ENCODE measurements around the gene PLEKHJ1.
"Not testable (repeated sequence)": the region's sequence is repeated elsewhere in the genome, so short reads cannot be mapped to it uniquely, and the experiment has no call there.

PLEKHJ1 gene

DNA sequence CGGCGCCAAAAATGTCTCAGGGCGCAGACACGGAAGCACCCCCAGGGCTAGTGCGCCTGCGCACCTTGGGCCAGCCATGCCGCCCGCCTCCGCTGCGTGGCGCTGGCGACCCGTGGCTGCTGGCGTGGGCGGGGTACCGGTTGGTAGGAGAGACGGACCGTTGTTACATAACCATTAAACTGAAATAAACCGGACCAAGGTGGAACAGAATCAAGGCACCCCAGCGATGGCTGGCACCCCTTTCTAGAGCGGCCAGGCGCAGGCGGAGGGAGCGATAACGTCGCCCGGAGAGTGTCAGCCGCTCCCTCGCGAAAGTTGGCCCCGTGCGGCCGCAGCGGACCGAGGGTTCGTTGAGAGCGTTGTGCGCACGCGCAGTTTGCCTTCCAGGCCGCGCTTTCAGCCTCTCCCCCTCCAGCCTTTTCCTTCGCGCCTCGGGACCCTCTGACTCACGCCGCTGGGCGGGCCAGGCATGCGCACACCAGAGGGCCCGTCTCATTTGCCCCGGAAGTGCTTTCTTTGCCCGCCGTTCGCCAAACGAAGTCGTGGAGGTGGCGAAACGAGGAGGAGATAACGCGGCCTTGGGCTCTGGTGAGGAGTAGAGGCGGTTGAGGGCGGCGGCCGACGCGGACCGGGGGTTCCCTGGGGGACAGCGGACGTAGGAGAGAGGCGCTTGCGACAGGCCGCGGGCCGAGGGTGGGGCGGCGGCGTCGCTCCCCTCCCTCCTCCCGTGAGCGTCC lies at the start of gene PLEKHJ1, which contains the start of gene SF3A2:
PLEKHJ1 (minus strand) TSS at position 16 of the 737 bp plus-strand sequence. CDS start 81 bp downstream, outside the sequence.
SF3A2 (plus strand) TSS at position 511 of the 737 bp plus-strand sequence. CDS start 6,595 bp downstream, outside the sequence.
- DNase-seq, result peak; percentile 99

DNA sequence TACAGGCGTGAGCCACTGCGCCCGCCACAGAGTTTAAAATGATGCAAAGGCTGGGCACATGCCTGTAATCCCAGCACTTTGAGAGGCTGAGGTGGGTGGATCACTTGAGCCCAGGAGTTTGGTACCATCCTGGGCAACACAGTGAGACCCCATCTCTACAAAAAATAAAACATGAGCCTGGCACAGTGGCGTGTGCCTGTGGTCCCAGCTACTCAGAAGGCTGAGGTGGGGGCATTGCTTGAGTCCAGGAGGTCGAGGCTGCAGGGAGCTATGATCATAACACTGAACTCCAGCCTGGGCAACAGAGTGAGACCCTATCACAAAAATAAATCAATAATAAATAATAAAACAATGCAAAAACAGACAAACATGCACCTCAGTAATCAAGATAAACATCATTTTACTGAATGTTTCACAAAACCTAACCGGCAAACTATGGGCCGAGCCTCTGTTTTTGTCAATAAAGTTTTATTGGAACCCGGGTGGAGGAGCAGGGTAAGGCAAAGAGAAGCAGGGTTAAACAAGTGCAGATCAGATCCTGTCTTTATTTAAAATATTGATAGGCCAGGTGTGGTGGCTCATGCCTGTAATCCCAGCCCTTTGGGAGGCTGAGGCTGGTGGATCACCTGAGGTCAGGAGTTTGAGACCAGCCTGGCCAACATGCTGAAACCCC lies 47.8 kb upstream of the PLEKHJ1 start:
- no peak for DNase-seq

GRCh38 chr19:2282862-2283237 lies 46.7 kb upstream of the PLEKHJ1 start:
- no peak for DNase-seq

DNA sequence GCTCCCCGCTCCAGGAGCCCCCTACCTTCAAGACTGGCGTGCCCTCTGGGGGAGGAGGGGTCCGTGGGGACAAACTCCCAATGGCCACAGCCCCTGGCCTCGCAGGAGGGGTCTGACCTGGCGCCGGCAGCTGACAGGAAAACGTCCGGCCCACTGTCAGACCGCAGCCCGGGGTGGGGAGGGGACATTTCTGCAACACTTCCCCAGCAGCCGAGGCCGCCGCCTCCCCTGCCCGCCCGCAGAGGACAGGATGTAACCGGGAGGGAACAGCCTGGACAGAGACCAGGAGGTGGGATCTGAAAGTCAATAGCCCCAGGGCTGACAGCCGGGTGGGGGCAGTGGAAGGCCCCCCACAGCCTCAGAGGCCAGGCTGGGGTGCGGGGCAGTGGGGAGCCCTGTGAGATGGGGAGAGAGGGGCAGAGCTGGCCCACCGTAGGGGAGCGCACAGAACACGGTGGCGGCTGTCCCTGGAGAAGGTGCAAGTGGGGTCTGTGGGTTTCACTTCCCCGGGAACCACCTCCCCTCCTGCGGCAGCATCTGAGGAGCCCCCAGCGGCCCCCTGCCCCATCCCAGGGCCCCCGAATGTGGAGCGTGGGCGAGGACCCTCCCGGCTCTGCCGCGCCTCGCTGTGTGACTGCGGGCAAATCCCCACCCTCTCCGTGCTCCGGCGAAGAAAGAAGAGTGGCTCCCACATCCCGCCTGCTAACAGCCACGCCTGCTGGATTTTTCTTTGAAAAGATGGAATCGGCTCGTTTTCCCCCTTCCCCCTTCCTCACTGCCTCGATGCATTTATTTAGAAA lies 46.1 kb upstream of the PLEKHJ1 start, which contains the start of gene PEAK3:
PEAK3 (minus strand) TSS at position 114 of the 800 bp plus-strand sequence. CDS start 1,244 bp downstream, outside the sequence.
- DNase-seq, result peak; percentile 83

DNA sequence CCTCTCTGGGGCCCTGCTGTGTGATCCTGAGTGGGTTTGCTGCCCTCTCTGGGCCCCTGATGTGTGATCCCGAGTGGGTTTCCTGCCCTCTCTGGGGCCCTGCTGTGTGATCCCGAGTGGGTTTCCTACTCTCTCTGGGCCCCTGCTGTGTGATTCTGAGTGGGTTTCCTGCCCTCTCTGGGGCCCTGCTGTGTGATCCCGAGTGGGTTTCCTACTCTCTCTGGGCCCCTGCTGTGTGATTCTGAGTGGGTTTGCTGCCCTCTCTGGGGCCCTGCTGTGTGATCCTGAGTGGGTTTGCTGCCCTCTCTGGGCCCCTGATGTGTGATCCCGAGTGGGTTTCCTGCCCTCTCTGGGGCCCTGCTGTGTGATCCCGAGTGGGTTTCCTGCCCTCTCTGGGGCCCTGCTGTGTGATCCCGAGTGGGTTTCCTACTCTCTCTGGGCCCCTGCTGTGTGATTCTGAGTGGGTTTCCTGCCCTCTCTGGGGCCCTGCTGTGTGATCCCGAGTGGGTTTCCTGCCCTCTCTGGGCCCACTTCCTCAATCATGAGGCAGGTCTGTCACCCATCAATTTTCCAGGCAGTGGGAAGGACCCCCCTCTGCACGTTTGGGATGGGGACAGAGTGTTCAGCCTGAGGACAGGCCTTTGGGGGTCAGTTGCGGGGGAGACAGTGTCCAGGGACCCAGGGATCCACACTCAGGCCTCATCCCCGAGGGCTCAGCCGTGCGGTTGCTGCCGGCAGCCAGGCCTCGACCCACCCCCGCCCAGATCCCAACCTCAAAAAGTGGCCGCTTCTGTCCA lies 45.3 kb upstream of the PLEKHJ1 start:
- DNase-seq, result not testable (repeated sequence)

DNA sequence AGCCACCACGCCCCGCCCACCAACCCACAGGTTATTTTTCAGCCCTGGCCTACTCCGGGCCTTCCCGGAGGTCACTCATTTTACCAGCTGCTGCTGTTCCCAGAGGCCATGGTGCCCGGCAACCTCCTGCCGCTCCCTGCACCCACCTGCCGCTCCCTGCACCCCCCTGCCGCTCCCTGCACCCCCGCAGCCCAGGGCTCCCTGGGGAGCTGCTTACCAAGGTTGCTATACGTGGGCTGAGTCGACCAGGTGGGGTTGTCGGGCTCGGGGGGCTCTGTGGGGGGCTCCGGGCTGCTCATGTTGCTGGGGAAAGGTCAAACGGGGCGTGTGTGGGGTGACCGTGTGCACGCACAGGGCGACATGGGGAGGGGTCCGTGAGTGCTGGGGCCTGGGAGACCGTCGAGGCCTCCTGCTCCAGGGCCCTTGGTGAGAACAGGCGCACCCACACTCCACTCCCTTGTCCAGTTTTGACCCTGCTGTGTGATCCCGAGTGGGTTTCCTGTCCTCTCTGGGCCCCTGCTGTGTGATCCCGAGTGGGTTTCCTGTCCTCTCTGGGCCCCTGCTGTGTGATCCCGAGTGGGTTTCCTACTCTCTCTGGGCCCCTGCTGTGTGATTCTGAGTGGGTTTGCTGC lies 44.6 kb upstream of the PLEKHJ1 start:
- no peak for DNase-seq

DNA sequence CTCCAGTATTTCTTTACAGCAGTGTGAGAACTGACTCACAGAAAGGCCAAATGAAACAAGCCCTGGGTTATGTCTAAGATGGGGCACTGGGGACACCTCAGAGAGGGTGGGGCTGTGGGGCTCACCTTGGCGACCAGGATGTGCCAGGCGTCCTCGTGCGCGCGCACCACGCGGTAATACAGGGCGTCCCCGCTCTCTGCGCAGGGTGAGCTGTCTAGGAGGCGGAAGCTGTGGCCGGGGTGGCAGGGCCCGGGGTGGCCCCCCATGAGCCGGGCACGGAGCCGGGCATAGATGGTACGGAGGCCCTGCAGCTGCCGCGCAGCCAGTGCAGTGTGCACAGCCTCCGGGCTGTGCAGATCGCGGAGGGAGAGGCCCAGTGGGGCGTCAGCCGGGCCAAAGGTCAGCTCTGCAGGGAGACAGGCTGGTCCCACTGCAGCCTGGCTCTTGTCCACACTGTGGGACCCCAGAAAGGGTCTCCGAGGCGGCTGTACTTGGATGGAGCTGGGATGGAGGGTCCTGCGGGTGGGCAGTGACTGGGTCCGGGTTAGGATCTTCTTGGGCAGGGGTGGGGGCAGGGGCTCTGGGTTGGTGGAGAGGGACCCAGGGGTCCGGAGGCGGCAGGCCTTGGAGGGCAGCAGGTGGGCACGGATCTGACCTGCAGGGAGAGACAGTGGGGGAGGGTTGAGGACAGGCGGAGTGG lies 42.5 kb upstream of the PLEKHJ1 start:
- DNase-seq, result no peak

GRCh38 chr19:2277138-2277537 lies 41.0 kb upstream of the PLEKHJ1 start:
- no peak for DNase-seq

DNA sequence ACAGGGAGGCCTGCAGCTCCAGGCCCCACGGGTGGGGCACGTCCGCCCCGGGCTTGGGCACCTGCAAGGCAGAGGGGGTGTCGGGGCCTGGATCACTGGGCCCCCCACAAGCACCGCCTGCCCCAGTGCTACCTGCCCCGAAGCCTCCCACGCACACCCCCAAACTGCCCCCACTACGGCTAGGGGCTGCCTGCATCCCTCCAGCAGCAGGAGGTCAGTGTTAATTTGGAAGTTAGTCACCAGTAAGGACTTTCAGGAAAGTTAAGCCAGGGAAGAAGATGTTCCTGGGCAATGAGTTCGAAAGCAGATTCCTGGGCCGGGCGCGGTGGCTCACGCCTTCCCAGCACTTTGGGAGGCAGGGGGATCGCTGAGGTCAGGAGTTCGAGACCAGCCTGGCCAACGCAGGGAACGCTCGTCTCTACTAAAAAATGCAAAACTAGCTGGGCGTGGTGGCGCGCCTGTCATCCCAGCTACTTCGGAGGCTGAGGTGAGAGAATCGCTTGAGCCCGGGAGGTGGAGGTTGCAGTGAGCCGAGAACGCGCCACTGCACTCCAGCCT lies 40.4 kb upstream of the PLEKHJ1 start:
- DNase-seq, result no peak

DNA sequence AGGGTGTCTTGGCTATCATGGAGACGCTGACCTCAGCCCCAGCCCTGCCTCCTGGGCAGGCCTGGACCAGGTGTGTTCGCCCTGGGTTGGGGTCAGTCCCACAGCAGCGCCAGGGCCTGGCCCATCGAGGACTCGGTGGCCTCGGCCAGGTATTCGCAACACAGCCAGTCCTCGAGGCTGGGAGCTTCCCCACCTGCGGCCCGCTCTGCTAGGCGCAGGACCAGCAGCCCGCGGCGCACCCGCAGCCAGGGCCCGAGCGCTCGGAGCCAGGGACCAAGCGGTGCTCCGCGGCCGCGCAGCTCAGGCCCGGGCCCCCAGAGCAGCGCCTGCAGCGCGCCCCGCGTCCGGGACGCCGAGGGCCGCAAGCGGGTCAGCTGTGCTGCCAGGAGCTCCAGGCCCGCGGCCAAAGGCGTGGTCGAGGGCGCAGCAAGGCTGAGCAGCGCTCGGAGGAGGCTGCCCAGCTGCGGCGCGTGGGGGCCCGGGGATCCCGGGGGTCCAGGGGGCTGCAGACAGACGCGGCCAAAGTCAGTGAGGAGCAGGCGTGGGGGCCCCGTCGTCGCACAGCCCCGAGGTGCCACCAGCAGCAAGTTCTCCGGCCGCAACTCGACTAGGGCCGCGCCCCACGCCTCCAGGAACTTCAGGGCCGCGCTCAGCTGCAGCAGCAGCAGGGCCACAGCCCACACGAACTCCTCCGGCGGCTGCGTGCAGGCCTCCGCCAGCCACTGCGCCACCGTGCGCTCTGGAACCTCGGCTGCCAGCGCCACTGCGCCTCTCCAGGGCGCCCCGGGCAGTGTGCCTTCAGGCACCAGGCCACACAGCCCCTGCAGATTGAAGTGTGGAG lies 39.7 kb upstream of the PLEKHJ1 start:
- no peak for DNase-seq

DNA sequence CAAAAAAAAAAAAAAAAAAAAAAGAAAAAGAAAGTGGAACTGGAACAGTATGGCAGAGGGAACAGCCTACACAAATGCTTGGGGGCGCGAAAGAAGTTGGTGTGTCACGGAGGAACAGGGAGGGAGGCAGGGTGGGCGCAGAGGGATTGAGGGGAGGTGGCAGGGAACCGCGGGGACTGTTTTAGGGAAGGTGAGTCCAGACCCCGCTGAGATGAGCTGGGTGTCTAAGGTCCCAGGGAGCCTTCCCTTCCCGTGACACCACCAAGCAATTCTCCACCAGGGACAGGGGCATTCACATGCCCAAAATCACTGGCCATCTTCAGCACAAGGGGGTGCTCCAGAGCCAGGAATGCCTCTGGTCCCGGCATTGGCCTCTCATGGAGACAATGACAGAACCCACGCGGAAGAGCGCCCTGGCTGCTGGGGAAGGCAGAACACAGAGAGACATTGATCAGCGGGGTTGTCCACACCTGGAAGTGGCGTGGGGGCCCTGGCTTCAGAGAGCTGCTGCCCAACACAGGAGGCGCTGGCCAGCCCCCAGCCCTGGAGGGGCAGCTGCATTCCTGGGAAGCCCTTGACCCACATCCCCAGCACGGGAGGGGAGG lies 38.9 kb upstream of the PLEKHJ1 start:
- peak; percentile 73 for DNase-seq

DNA sequence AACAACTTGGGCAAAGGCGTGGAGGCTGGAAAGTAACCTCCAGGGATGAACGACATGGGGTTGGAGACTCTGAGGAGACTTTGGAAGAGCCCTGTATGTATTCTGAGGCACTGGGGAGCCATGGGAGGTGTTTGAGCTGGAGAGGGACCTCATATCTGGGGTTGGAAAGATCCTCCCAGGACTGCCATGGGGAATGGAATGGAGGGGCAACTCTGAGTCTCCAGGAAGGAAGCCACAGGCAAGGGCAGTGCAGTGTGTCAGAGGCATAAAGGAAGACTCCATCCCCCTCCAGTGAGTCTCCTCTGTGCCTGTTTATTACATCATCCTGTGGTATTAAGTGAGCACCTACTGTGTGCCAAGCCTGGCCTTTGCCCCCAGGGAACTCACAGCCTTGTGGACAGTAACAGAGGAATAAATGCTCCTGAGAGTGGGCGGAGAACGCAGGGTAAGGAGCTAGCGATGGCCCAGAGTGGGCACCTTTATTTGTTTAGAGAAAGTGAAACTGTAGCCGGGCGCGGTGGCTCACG lies 38.1 kb upstream of the PLEKHJ1 start:
- DNase-seq, result no peak

GRCh38 chr19:2273356-2274184 lies 37.4 kb upstream of the PLEKHJ1 start:
- peak; percentile 87 for DNase-seq

DNA sequence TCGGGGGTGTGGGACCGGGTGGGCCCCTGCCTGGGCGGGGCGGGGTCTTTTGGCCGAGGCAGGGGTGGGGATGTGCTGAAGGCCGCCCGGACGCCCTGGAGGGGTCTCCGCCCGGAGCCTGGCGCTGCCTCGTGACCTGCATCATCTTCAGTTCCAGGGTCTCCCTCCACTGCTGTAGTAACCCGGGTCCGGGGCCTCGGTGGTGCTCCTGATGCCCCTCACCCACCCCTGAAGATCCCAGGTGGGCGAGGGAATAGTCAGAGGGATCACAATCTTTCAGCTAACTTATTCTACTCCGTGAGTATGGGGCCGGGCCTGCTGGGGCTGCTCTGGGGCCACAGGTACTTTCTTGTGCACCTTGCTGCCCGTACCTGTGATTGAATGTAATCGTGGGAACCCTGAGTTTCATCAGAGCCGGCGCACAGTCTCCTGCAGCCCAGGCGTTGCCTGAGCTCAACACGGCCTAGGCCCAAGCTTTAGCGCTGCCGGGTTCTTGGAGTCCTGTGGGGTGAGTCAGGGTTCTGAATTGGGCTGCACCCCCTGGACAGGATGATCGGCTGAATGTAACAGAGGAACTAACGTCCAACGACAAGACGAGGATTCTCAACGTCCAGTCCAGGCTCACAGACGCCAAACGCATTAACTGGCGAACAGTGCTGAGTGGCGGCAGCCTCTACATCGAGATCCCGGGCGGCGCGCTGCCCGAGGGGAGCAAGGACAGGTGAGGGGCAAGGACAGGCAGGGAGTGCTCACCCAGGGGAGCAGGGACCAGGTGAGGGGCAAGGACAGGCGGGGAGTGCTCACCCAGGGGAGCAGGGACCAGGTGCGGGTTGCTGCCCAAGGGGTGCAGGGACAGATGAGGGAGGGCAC lies 35.3 kb upstream of the PLEKHJ1 start:
- no peak for DNase-seq

GRCh38 chr19:2270423-2271233 lies 34.5 kb upstream of the PLEKHJ1 start:
- DNase-seq, result peak; percentile 90

GRCh38 chr19:2270157-2270422 lies 34.0 kb upstream of the PLEKHJ1 start:
- no peak for DNase-seq
